ENCODE results near the gene THSD8.

GRCh38 chr19:12837225-12837624 lies 35.4 kb downstream of the THSD8 start:
- no peak for TF ChIP-seq CTCF (IDR thresholded peaks at IDR 0.05)
- TF ChIP-seq EZH2 (IDR thresholded peaks at IDR 0.05; ENCODE audit: borderline replicate concordance, insufficient read depth, low read depth, low read length, poor library complexity, severe bottlenecking): no peak
